Keratinocyte (primary cell): Measurements from ENCODE around the gene IL1RL1. TPM values are rescaled to one million over a fixed set of nuclear protein-coding genes. Genes with fewer than 3 reads are reported as not detected.

Source experiments
- DNase-seq: peaks from one replicate; pipeline ENCODE4 v3.0.0-alpha.2; 2011; ENCODE audit warnings: low read depth, missing footprints, low spot score
- FAIRE-seq: peaks from 2 replicates; lab custom pipeline; 2011; peaks lifted over from hg19 to GRCh38; lab: Jason Lieb, UNC
- H2AFZ ChIP-seq: 2 replicates; pipeline ENCODE4 v1.6.0; 2012; ENCODE audit warnings: low read length, control low read depth, inconsistent platforms; ENCODE audit not compliant: control insufficient read depth
- H3K27ac ChIP-seq: 2 replicates; pipeline ENCODE4 v1.5.1; 2011; ENCODE audit warnings: low read length; ENCODE audit not compliant: control insufficient read depth, insufficient read depth
- H3K27me3 ChIP-seq: 3 replicates; pipeline ENCODE4 v1.6.0; 2011; ENCODE audit warnings: low read length; ENCODE audit not compliant: control insufficient read depth, insufficient read depth; ENCODE audit errors: extremely low read depth
- H3K36me3 ChIP-seq, 2 experiments: 2 replicates in 1 of 2; 3 replicates in 1 of 2; pipeline ENCODE4 v1.5.1; 2011; ENCODE audit warnings: low read length in 2 of 2, mild to moderate bottlenecking in 1 of 2; ENCODE audit not compliant: control insufficient read depth in 2 of 2, insufficient read depth in 2 of 2; ENCODE audit errors: extremely low read depth in 1 of 2
- H3K4me1 ChIP-seq: 3 replicates; pipeline ENCODE4 v1.5.1; 2011; ENCODE audit warnings: low read length; ENCODE audit not compliant: control insufficient read depth, insufficient read depth; ENCODE audit errors: extremely low read depth
- H3K4me2 ChIP-seq: 3 replicates; pipeline ENCODE4 v1.6.0; 2011; ENCODE audit warnings: low read depth, low read length; ENCODE audit not compliant: control insufficient read depth, insufficient read depth; ENCODE audit errors: extremely low read depth
- H3K4me3 ChIP-seq, 3 experiments: fragments of 200-600 bp in 1 of 3; sonication (generic) in 1 of 3; 2 replicates in 2 of 3; 3 replicates in 1 of 3; pipeline ENCODE4 v1.5.1; 2011 to 2016; ENCODE audit warnings: low read length in 3 of 3, mild to moderate bottlenecking in 3 of 3, control low read depth in 2 of 3, inconsistent platforms in 1 of 3, low read depth in 1 of 3, mixed read lengths in 1 of 3, mixed run types in 1 of 3, moderate library complexity in 1 of 3; ENCODE audit not compliant: control insufficient read depth in 2 of 3, insufficient read depth in 2 of 3; ENCODE audit errors: extremely low read depth in 1 of 3
- H3K79me2 ChIP-seq: 2 replicates; pipeline ENCODE4 v1.6.0; 2012; ENCODE audit warnings: low read length; ENCODE audit not compliant: control insufficient read depth, insufficient read depth
- H3K9ac ChIP-seq: 3 replicates; pipeline ENCODE4 v1.6.0; 2011; ENCODE audit warnings: low read length; ENCODE audit not compliant: control insufficient read depth, insufficient read depth; ENCODE audit errors: extremely low read depth
- H3K9me1 ChIP-seq: 3 replicates; pipeline ENCODE4 v1.6.0; 2011; ENCODE audit warnings: low read length; ENCODE audit not compliant: control insufficient read depth, insufficient read depth; ENCODE audit errors: extremely low read depth
- H3K9me3 ChIP-seq: 2 replicates; pipeline ENCODE4 v1.5.1; 2012; ENCODE audit warnings: low read depth, low read length; ENCODE audit not compliant: control insufficient read depth
- H4K20me1 ChIP-seq: 3 replicates; pipeline ENCODE4 v1.6.0; 2011; ENCODE audit warnings: low read length; ENCODE audit not compliant: control insufficient read depth, insufficient read depth; ENCODE audit errors: extremely low read depth
- EZH2 ChIP-seq: IDR thresholded peaks from one replicate; pipeline ENCODE4 v1.6.1; 2012; ENCODE audit warnings: inconsistent platforms, mild to moderate bottlenecking, low read length, moderate library complexity
- dilution Hi-C: fragments of 300-500 bp; cut with MboI; formaldehyde crosslinking; loops from one replicate; pipeline ENCODE4 v1.7.0; 2020; ENCODE audit warnings: low sequenced_read_pairs; ENCODE audit not compliant: extremely low pct_ligation_motif_present
- polyA plus RNA-seq, 5 experiments: library from polyadenylated mRNA; depleted of rRNA in 3 of 5; stranded (reverse) in 3 of 5; stranded (forward) in 1 of 5; unstranded in 1 of 5; fragments of >200 nt; gene quantifications; 1 replicate in 1 of 5; 2 replicates in 3 of 5; 3 replicates in 1 of 5; pipeline versions ENCODE4 v1.2.1 to v1.2.3, GENCODE V29; 2011 to 2012; ENCODE audit warnings: missing spikeins in 2 of 5, low read depth in 1 of 5, low replicate concordance in 1 of 5
- TF ChIP-seq, protein P1 (sequence below), 3 experiments: IDR thresholded peaks in 1 of 3; conservative IDR thresholded peaks in 1 of 3; optimal IDR thresholded peaks in 1 of 3; 2 replicates in 2 of 3; 3 replicates in 1 of 3; pipeline versions ENCODE3 to v1.5.1; 2011; ENCODE audit warnings: low read length in 3 of 3, mild to moderate bottlenecking in 3 of 3, moderate library complexity in 2 of 3, control low read depth in 1 of 3, inconsistent platforms in 1 of 3; ENCODE audit not compliant: insufficient read depth in 2 of 3; ENCODE audit errors: extremely low read depth in 1 of 3

Gene IL1RL1
- polyA plus RNA-seq, 1 donor (not counting 4 experiments of a cell fraction or from before 2014, with no cell fraction given): 0.93 TPM

- Histone ChIP-seq H2AFZ (no peak overlapping the region), H3K27ac (no peak overlapping the region), H3K9ac (no peak overlapping the region), H3K4me1 (peaks cover 3% of the 10 kb centered on the region), H3K36me3 (no peaks in the 10 kb centered on the region), H3K27me3 (no peaks in the 10 kb centered on the region), H3K9me3 (peaks cover 3% of the 10 kb centered on the region), H4K20me1 (no peaks in the 10 kb centered on the region), H3K9me1 (no peaks in the 10 kb centered on the region), H3K4me3 (no peak overlapping the region), H3K4me2 (no peak overlapping the region), H3K79me2 (no peaks in the 10 kb centered on the region)
- DNase-seq: no peak
- FAIRE-seq: no peak
- dilution Hi-C loops: no loop called here
- no peak for TF ChIP-seq EZH2
- TF ChIP-seq, protein P1, sequence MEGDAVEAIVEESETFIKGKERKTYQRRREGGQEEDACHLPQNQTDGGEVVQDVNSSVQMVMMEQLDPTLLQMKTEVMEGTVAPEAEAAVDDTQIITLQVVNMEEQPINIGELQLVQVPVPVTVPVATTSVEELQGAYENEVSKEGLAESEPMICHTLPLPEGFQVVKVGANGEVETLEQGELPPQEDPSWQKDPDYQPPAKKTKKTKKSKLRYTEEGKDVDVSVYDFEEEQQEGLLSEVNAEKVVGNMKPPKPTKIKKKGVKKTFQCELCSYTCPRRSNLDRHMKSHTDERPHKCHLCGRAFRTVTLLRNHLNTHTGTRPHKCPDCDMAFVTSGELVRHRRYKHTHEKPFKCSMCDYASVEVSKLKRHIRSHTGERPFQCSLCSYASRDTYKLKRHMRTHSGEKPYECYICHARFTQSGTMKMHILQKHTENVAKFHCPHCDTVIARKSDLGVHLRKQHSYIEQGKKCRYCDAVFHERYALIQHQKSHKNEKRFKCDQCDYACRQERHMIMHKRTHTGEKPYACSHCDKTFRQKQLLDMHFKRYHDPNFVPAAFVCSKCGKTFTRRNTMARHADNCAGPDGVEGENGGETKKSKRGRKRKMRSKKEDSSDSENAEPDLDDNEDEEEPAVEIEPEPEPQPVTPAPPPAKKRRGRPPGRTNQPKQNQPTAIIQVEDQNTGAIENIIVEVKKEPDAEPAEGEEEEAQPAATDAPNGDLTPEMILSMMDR (optimal IDR thresholded peaks at IDR 0.05 in 1 of 3, IDR thresholded peaks at IDR 0.05 in 1 of 3, conservative IDR thresholded peaks at IDR 0.05 in 1 of 3; ENCODE audit: extremely low read depth in 1 of 3, insufficient read depth in 2 of 3, low read length in 3 of 3): no peak
Measured at GRCh38 chr2:102386867-102387541, 75.6 kb downstream of the IL1RL1 start.

- TF ChIP-seq, protein P1 (optimal IDR thresholded peaks at IDR 0.05 in 1 of 3, IDR thresholded peaks at IDR 0.05 in 1 of 3, conservative IDR thresholded peaks at IDR 0.05 in 1 of 3; ENCODE audit: extremely low read depth in 1 of 3, insufficient read depth in 2 of 3, low read length in 3 of 3): no peak
- TF ChIP-seq EZH2: no peak
- H3K9me3 ChIP-seq: peaks cover 3% of the 10 kb centered on the region
- H3K4me1 ChIP-seq: peaks cover 3% of the 10 kb centered on the region
- H3K27ac ChIP-seq: no peak overlapping the region
- H3K27me3 ChIP-seq: no peaks in the 10 kb centered on the region
- H3K4me3 ChIP-seq: no peak overlapping the region
- H3K79me2 ChIP-seq: no peaks in the 10 kb centered on the region
- DNase-seq: no peak
- dilution Hi-C loops: no loop called here
- no peak overlapping the region for H2AFZ ChIP-seq
- H3K9me1 ChIP-seq: no peaks in the 10 kb centered on the region
- no peak overlapping the region for H3K9ac ChIP-seq
- no peak for FAIRE-seq
- no peak overlapping the region for H3K4me2 ChIP-seq
- H3K36me3 ChIP-seq: no peaks in the 10 kb centered on the region
- no peaks in the 10 kb centered on the region for H4K20me1 ChIP-seq
Measured at GRCh38 chr2:102387763-102388546, 76.6 kb downstream of the IL1RL1 start.
